H9 (cell line): ENCODE data around the gene SH3BGR. TPM values are rescaled to one million over a fixed set of nuclear protein-coding genes. Genes with fewer than 3 reads are reported as not detected.
A peak's percentile ranks its signal among the peaks of the same experiment; 100 is the strongest.

ENCODE experiments used
- DNase-seq: peaks from one replicate; pipeline ENCODE4 v3.0.0-alpha.2; 2017
- H2AFZ ChIP-seq: one replicate; pipeline ENCODE4 v1.6.1; 2013; ENCODE audit warnings: mild to moderate bottlenecking, low read length, control low read depth, moderate library complexity
- H2AK5ac ChIP-seq: 2 replicates; pipeline ENCODE4 v1.6.1; 2013; ENCODE audit warnings: low read length, control low read depth, mixed read lengths; ENCODE audit not compliant: insufficient read length
- H2BK120ac ChIP-seq: one replicate; pipeline ENCODE4 v1.6.1; 2013; ENCODE audit warnings: low read depth, mild to moderate bottlenecking, low read length, control low read depth, inconsistent platforms; ENCODE audit not compliant: poor library complexity, severe bottlenecking
- H2BK12ac ChIP-seq: 2 replicates; pipeline ENCODE4 v1.6.1; 2013; ENCODE audit warnings: low read length, control low read depth, mixed read lengths, low read depth; ENCODE audit not compliant: insufficient read length
- H2BK15ac ChIP-seq: 2 replicates; pipeline ENCODE4 v1.6.1; 2013; ENCODE audit warnings: low read depth, low read length, control low read depth
- H2BK20ac ChIP-seq: one replicate; pipeline ENCODE4 v1.6.1; 2013; ENCODE audit warnings: low read depth, mild to moderate bottlenecking, low read length, control low read depth, inconsistent platforms; ENCODE audit not compliant: poor library complexity, severe bottlenecking
- H2BK5ac ChIP-seq: 2 replicates; pipeline ENCODE4 v1.6.1; 2013; ENCODE audit warnings: low read length, control low read depth, mixed read lengths; ENCODE audit not compliant: insufficient read length
- H3K14ac ChIP-seq: 2 replicates; pipeline ENCODE4 v1.6.1; 2013; ENCODE audit warnings: low read length, control low read depth; ENCODE audit not compliant: insufficient read depth
- H3K18ac ChIP-seq: 2 replicates; pipeline ENCODE4 v1.6.1; 2013; ENCODE audit warnings: low read depth, mild to moderate bottlenecking, mixed read lengths, low read length, control low read depth; ENCODE audit not compliant: insufficient read length
- H3K23ac ChIP-seq: 2 replicates; pipeline ENCODE4 v1.6.1; 2013; ENCODE audit warnings: low read length, control low read depth, mixed read lengths, low read depth; ENCODE audit not compliant: insufficient read length
- H3K23me2 ChIP-seq: 2 replicates; pipeline ENCODE4 v1.6.1; 2013; ENCODE audit warnings: low read depth, mild to moderate bottlenecking, mixed read lengths, low read length, control low read depth; ENCODE audit not compliant: insufficient read length, poor library complexity, severe bottlenecking
- H3K27ac ChIP-seq: 2 replicates; pipeline ENCODE4 v1.5.1; 2013; ENCODE audit warnings: low read length, control low read depth, mixed read lengths, low read depth; ENCODE audit not compliant: insufficient read length
- H3K27me3 ChIP-seq: 2 replicates; pipeline ENCODE4 v1.6.1; 2013; ENCODE audit warnings: low read length, control low read depth, inconsistent platforms; ENCODE audit not compliant: insufficient read depth
- H3K4ac ChIP-seq: 2 replicates; pipeline ENCODE4 v1.6.1; 2013; ENCODE audit warnings: low read depth, mild to moderate bottlenecking, control low read depth, inconsistent platforms, low read length, moderate library complexity
- H3K4me1 ChIP-seq: 2 replicates; pipeline ENCODE4 v1.6.1; 2013; ENCODE audit warnings: low read length, control low read depth, inconsistent platforms; ENCODE audit not compliant: insufficient read depth
- H3K4me2 ChIP-seq: 2 replicates; pipeline ENCODE4 v1.6.1; 2013; ENCODE audit warnings: low read length, control low read depth, mixed read lengths; ENCODE audit not compliant: insufficient read length, insufficient read depth
- H3K56ac ChIP-seq: 2 replicates; pipeline ENCODE4 v1.6.1; 2013; ENCODE audit warnings: low read depth, mild to moderate bottlenecking, mixed read lengths, low read length, control low read depth; ENCODE audit not compliant: insufficient read length
- H3K79me1 ChIP-seq: 2 replicates; pipeline ENCODE4 v1.6.1; 2013; ENCODE audit warnings: low read depth, mild to moderate bottlenecking, moderate library complexity, low read length, control low read depth, inconsistent platforms; ENCODE audit not compliant: insufficient read depth, poor library complexity, severe bottlenecking
- H3K79me2 ChIP-seq: 2 replicates; pipeline ENCODE4 v1.6.1; 2013; ENCODE audit warnings: low read length, control low read depth, inconsistent platforms; ENCODE audit not compliant: insufficient read depth
- H3K9ac ChIP-seq: 2 replicates; pipeline ENCODE4 v1.6.1; 2013; ENCODE audit warnings: low read length, control low read depth, mixed read lengths; ENCODE audit not compliant: insufficient read length; ENCODE audit errors: extremely low read depth
- H3K9me3 ChIP-seq: one replicate; pipeline ENCODE4 v1.6.1; 2013; ENCODE audit warnings: low read depth, low read length, inconsistent platforms; ENCODE audit not compliant: control insufficient read depth
- H3T11ph ChIP-seq: one replicate; pipeline ENCODE4 v1.6.1; 2013; ENCODE audit warnings: mild to moderate bottlenecking, low read length, control low read depth, inconsistent platforms
- H4K20me1 ChIP-seq: one replicate; pipeline ENCODE4 v1.6.1; 2013; ENCODE audit not compliant: control insufficient read depth, insufficient read length, insufficient read depth
- H4K5ac ChIP-seq: 2 replicates; pipeline ENCODE4 v1.6.1; 2013; ENCODE audit warnings: low read depth, mild to moderate bottlenecking, mixed read lengths, low read length, control low read depth; ENCODE audit not compliant: insufficient read length
- H4K8ac ChIP-seq: replicated peaks from 2 replicates; pipeline ENCODE4 v1.6.1; 2013; ENCODE audit warnings: low read length, control low read depth, mixed read lengths, low read depth; ENCODE audit not compliant: insufficient read length
- H4K91ac ChIP-seq: 2 replicates; pipeline ENCODE4 v1.6.1; 2013; ENCODE audit warnings: low read depth, mild to moderate bottlenecking, moderate library complexity, mixed read lengths, low read length, control low read depth; ENCODE audit not compliant: insufficient read length
- H3K27ac Mint-ChIP-seq, 3 experiments: 2 replicates in 2 of 3; 3 replicates in 1 of 3; pipeline ENCODE4 v1.8.0; 2020 to 2021; ENCODE audit warnings: mixed read lengths in 3 of 3, mild to moderate bottlenecking in 1 of 3, moderate library complexity in 1 of 3
- H3K27me3 Mint-ChIP-seq: 2 replicates; pipeline ENCODE4 v1.8.0; 2021; ENCODE audit warnings: low read depth, mild to moderate bottlenecking, moderate library complexity, mixed read lengths
- H3K36me3 Mint-ChIP-seq, 3 experiments: 2 replicates in 2 of 3; 3 replicates in 1 of 3; pipeline ENCODE4 v1.8.0; 2020 to 2021; ENCODE audit warnings: low read depth in 3 of 3, mixed read lengths in 3 of 3; ENCODE audit not compliant: insufficient read depth in 1 of 3
- H3K4me1 Mint-ChIP-seq, 2 experiments: 2 replicates each; pipeline ENCODE4 v1.8.0; 2020; ENCODE audit warnings: mixed read lengths in 2 of 2
- H3K4me3 Mint-ChIP-seq, 2 experiments: 2 replicates in 1 of 2; 3 replicates in 1 of 2; pipeline ENCODE4 v1.8.0; 2020 to 2021; ENCODE audit warnings: mild to moderate bottlenecking in 2 of 2, mixed read lengths in 2 of 2, moderate library complexity in 1 of 2
- H3K9me3 Mint-ChIP-seq, 2 experiments: 2 replicates in 1 of 2; 3 replicates in 1 of 2; pipeline ENCODE4 v1.8.0; 2020; ENCODE audit warnings: mild to moderate bottlenecking in 2 of 2, mixed read lengths in 2 of 2, moderate library complexity in 1 of 2
- WGBS: extraction: QIAGEN DNeasy Blood & Tissue Kit; methylation state at CpG from one replicate; pipeline ENCODE4 v1.1.7; 2013; ENCODE audit warnings: missing lambda C conversion rate, low lambda C conversion rate, mixed read lengths; ENCODE audit not compliant: insufficient read length; ENCODE audit errors: extremely low coverage; 5-methylcytosine and 5-hydroxymethylcytosine counted together
- total RNA-seq: library from RNA; stranded (reverse); gene quantifications from 2 replicates; pipeline ENCODE4 v1.2.1, GENCODE V29; 2021
- TF ChIP-seq, protein P1 (sequence below): fragments of 200-600 bp; sonication (generic); conservative IDR thresholded peaks from 3 replicates; pipeline ENCODE4 v1.8.0; 2021; ENCODE audit warnings: antibody characterized with exemption, mild to moderate bottlenecking

The SH3BGR gene
- total RNA-seq, 1 experiment from 2014 or later = 2.9 TPM

DNA sequence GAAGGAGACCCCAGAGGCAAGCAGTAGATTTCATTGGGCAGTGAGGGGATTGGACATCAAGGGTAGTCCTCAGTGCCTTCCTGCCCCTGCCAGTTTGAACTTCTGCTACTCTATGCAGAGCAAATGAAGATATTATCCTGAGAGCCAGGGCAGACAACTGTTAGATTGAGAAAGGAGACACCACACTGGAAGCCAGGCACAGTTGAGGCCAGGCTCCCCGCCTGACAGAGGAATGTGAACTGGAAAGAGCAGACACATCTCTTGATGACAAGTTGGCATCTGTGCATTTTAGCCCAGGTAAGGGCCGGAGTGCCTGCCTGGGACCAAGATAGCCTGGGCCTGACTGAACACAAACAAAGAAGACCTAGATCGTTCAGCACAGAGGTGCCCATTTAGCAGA lies 16.0 kb downstream of the SH3BGR start:
- Histone ChIP-seq H3K4me2 (no peak overlapping the region), H3K79me1 (no peaks in the 10 kb centered on the region), H2BK20ac (no peak overlapping the region), H4K8ac (no peak overlapping the region), H2BK12ac (no peak overlapping the region), H3K27me3 (no peaks in the 10 kb centered on the region), H3K23me2 (no peaks in the 10 kb centered on the region), H4K91ac (no peak overlapping the region), H4K5ac (no peak overlapping the region), H3K27ac (no peak overlapping the region), H3K4ac (no peak overlapping the region), H2AK5ac (no peak overlapping the region), H3K23ac (no peak overlapping the region), H3K4me1 (no peaks in the 10 kb centered on the region; the same call in 1 of the 2 replicates), H2BK5ac (no peak overlapping the region), H2BK15ac (no peak overlapping the region; the same call in 1 of the 2 replicates), H3K18ac (no peak overlapping the region), H3K14ac (peak overlapping the region; percentile 47; the same call in 1 of the 2 replicates), H3K9me3 (no peaks in the 10 kb centered on the region), H3K56ac (no peak overlapping the region), H2BK120ac (no peak overlapping the region), H3T11ph (no peak overlapping the region), H4K20me1 (no peaks in the 10 kb centered on the region), H2AFZ (no peak overlapping the region), H3K79me2 (no peaks in the 10 kb centered on the region; the same call in 1 of the 2 replicates), H3K9ac (no peak overlapping the region)
- H3K36me3 Mint-ChIP-seq = no peaks in the 10 kb centered on the region; a peak in 1 of 7 replicates
- peaks cover 13 to 21% of the 10 kb centered on the region in 2 experiments for H3K4me1 Mint-ChIP-seq
- no peak for DNase-seq
- no peak overlapping the region for H3K4me3 Mint-ChIP-seq
- no CpG with 5 or more reads among the region's 3 CpGs for WGBS
- no peaks in the 10 kb centered on the region for H3K9me3 Mint-ChIP-seq
- no peaks in the 10 kb centered on the region for H3K27me3 Mint-ChIP-seq
- H3K27ac Mint-ChIP-seq = peak overlapping the region in 1 of 3 experiments; percentile 26; a peak in 1 of 7 replicates
- TF ChIP-seq, protein P1, sequence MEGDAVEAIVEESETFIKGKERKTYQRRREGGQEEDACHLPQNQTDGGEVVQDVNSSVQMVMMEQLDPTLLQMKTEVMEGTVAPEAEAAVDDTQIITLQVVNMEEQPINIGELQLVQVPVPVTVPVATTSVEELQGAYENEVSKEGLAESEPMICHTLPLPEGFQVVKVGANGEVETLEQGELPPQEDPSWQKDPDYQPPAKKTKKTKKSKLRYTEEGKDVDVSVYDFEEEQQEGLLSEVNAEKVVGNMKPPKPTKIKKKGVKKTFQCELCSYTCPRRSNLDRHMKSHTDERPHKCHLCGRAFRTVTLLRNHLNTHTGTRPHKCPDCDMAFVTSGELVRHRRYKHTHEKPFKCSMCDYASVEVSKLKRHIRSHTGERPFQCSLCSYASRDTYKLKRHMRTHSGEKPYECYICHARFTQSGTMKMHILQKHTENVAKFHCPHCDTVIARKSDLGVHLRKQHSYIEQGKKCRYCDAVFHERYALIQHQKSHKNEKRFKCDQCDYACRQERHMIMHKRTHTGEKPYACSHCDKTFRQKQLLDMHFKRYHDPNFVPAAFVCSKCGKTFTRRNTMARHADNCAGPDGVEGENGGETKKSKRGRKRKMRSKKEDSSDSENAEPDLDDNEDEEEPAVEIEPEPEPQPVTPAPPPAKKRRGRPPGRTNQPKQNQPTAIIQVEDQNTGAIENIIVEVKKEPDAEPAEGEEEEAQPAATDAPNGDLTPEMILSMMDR = no peak
